ENCODE results near the gene IL1A. TPM values are rescaled to one million over a fixed set of nuclear protein-coding genes. Genes with fewer than 3 reads are reported as not detected.

The IL1A gene
- total and polyA plus RNA-seq, 10 donors, result 0.21 to 1.6 (median 0.69) TPM; not detected in 2

- H3K36me3 ChIP-seq, result no peaks in the 10 kb centered on the region
- intact Hi-C loops (cut with DNase I; ENCODE audit: low total_unique reads), result no loop called here
- peak overlapping the region in 7 of 8 donors; percentile 0 to 87 (median 70) for H3K27ac ChIP-seq
- no peak for TF ChIP-seq POLR2A (IDR thresholded peaks at IDR 0.05)
- TF ChIP-seq POLR2AphosphoS5 (IDR thresholded peaks at IDR 0.05), result no peak
- TF ChIP-seq CTCF (IDR thresholded peaks at IDR 0.05 in 8 of 11, conservative IDR thresholded peaks at IDR 0.05 in 3 of 11), result no peak
- DNase-seq, result no peak
- peaks cover 3 to 35% (median 13%) of the 10 kb centered on the region in 6 donors for H3K4me1 ChIP-seq
- WGBS, 5 donors, result 19 to 50% (median 35%) methylated on average over 3 of the region's 3 CpGs
- no peaks in the 10 kb centered on the region for H3K9me3 ChIP-seq
- no peaks in the 10 kb centered on the region for H3K27me3 ChIP-seq (replicated peaks in 1 of 7)
- H3K4me3 ChIP-seq, result peak overlapping the region in 1 of 8 donors; percentile 37
Observed at GRCh38 chr2:112793449-112793978, 9.2 kb upstream of the IL1A start.

GRCh38 chr2:112792419-112792818, 8.1 kb upstream of the IL1A start:
- Histone ChIP-seq H3K27me3 (replicated peaks in 1 of 7) (no peaks in the 10 kb centered on the region), H3K36me3 (no peaks in the 10 kb centered on the region), H3K4me3 (no peak overlapping the region), H3K27ac (no peak overlapping the region), H3K9me3 (no peaks in the 10 kb centered on the region), H3K4me1 (peaks cover 3 to 46% (median 13%) of the 10 kb centered on the region in 6 donors)
- intact Hi-C loops (cut with DNase I; ENCODE audit: low total_unique reads), result no loop called here
- no peak for DNase-seq
- WGBS, 5 donors, result 84 to 93% (median 92%) methylated on average over 5 of the region's 5 CpGs
- TF ChIP-seq CTCF (IDR thresholded peaks at IDR 0.05 in 8 of 11, conservative IDR thresholded peaks at IDR 0.05 in 3 of 11) (no peak), POLR2AphosphoS5 (IDR thresholded peaks at IDR 0.05) (no peak), POLR2A (IDR thresholded peaks at IDR 0.05) (no peak)

GRCh38 chr2:112791693-112792230, 7.5 kb upstream of the IL1A start:
- Histone ChIP-seq H3K4me3 (no peak overlapping the region), H3K9me3 (no peaks in the 10 kb centered on the region), H3K27ac (no peak overlapping the region), H3K4me1 (peaks cover 3 to 51% (median 13%) of the 10 kb centered on the region in 6 donors), H3K27me3 (replicated peaks in 1 of 7) (no peaks in the 10 kb centered on the region), H3K36me3 (no peaks in the 10 kb centered on the region)
- DNase-seq, result no peak
- intact Hi-C loops (cut with DNase I; ENCODE audit: low total_unique reads), result no loop called here
- TF ChIP-seq POLR2A (IDR thresholded peaks at IDR 0.05) (no peak), POLR2AphosphoS5 (IDR thresholded peaks at IDR 0.05) (no peak), CTCF (IDR thresholded peaks at IDR 0.05 in 8 of 11, conservative IDR thresholded peaks at IDR 0.05 in 3 of 11) (no peak)
- 98 to 100% (median 99%) methylated on average over 3 of the region's 3 CpGs for WGBS, 5 donors

GRCh38 chr2:112791019-112791418, 6.7 kb upstream of the IL1A start:
- Histone ChIP-seq H3K9me3 (no peaks in the 10 kb centered on the region), H3K4me1 (peaks cover 3 to 51% (median 13%) of the 10 kb centered on the region in 6 donors), H3K27me3 (replicated peaks in 1 of 7) (no peaks in the 10 kb centered on the region), H3K4me3 (no peak overlapping the region), H3K27ac (no peak overlapping the region), H3K36me3 (no peaks in the 10 kb centered on the region)
- WGBS, 5 donors, result 86 to 97% (median 93%) methylated on average over 3 of the region's 3 CpGs; no CpG with 5 or more reads in 1 of the 5 donors
- TF ChIP-seq POLR2AphosphoS5 (IDR thresholded peaks at IDR 0.05) (no peak), CTCF (IDR thresholded peaks at IDR 0.05 in 8 of 11, conservative IDR thresholded peaks at IDR 0.05 in 3 of 11) (no peak), POLR2A (IDR thresholded peaks at IDR 0.05) (no peak)
- intact Hi-C loops (cut with DNase I; ENCODE audit: low total_unique reads), result no loop called here
- DNase-seq, result no peak
